Mesodermal cell (in vitro differentiated cells): ENCODE data around the gene DNAJC7.

ENCODE experiments used
- H3K27ac ChIP-seq: 2 replicates; pipeline ENCODE4 v1.7.0; 2013; ENCODE audit warnings: mild to moderate bottlenecking, low read depth, low read length, moderate library complexity; ENCODE audit not compliant: severe bottlenecking
- H3K36me3 ChIP-seq: 2 replicates; pipeline ENCODE4 v1.7.1; 2013; ENCODE audit warnings: mild to moderate bottlenecking, low read length, moderate library complexity; ENCODE audit not compliant: control insufficient read depth, insufficient read depth
- H3K4me1 ChIP-seq: one replicate; pipeline ENCODE4 v1.7.1; 2013; ENCODE audit warnings: mild to moderate bottlenecking, low read length; ENCODE audit not compliant: insufficient read depth, control insufficient read depth, poor library complexity, severe bottlenecking
- H3K4me3 ChIP-seq: 2 replicates; pipeline ENCODE4 v1.7.0; 2013; ENCODE audit warnings: low read length, control low read depth, mild to moderate bottlenecking; ENCODE audit not compliant: insufficient read depth, poor library complexity, severe bottlenecking; ENCODE audit errors: extremely low read depth
- H3K9me3 ChIP-seq: 2 replicates; pipeline ENCODE4 v1.7.1; 2013; ENCODE audit warnings: mild to moderate bottlenecking, low read length, moderate library complexity; ENCODE audit not compliant: control insufficient read depth
- WGBS, 2 experiments: methylation state at CpG; one replicate each; pipeline ENCODE4 v1.1.5; 2013; ENCODE audit warnings: missing lambda C conversion rate in 2 of 2; ENCODE audit not compliant: insufficient coverage in 2 of 2; 5-methylcytosine and 5-hydroxymethylcytosine counted together

Gene DNAJC7

DNA sequence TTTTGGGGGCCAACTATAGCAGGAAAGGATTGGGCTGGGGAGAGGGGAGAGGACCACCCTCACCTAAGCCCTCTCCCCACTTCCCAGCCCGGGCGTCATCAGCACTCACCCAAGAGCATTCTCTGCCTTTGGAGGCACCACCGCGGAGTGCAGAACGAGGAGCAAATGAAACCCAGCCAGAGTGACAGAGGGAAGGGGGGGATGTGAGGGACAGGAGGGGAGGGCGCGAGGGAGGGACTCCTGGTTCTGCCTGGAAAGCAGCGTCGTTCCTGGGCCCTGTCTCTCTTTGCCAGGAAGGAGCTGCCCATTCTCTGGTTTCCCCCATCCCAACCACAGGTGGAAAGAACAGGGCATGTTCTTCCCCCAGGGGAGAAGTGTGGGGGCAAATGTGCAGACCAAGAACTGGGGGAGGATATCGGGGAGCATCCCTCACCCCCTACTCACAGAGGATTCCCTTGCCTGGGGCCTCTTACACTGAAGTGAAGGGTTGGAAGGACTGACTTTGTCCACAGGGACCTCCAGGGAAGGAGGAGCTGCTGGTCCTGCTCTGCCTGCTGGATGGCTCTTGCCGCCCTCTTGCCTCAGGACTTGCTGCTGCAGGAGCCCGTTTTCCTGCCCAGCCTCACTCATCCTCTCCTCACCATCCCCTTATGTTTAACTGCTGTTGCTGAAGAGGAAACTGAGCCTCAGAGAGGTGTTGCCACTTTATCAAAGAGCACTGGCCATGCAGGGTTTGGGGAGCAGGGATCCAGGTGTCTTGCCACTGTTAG is 36.7 kb upstream of the DNAJC7 start:
- Histone ChIP-seq H3K4me1 (peaks cover 20% of the 10 kb centered on the region), H3K36me3 (no peaks in the 10 kb centered on the region), H3K4me3 (no peak overlapping the region), H3K27ac (no peak overlapping the region), H3K9me3 (no peaks in the 10 kb centered on the region)
- 28 to 29% methylated on average over 3 to 7 of the region's 12 CpGs for WGBS, 2 experiments

DNA sequence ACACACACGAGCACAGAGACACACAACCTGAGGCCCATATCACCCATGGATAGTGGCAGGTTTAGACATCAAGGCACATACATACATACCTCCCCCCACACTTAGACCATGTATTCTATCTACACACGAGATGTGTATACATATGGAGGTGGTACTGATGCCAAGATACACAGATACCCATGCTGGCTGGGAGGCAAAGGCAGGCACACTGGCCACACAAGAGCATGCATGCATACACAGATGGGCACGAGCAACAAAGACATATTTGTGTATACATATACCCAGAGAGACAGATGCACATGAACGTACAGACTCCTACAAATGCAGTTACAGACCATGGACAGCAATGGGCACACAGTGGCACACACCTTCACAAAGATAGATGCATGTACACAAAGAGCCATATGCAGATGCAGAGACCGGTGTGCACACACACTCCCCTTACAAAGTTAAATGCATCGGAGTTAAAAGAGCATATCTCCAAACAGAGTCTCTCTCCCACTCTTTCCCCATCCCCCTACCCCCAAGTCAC is 35.2 kb upstream of the DNAJC7 start:
- WGBS, 2 experiments: 96% methylated on average over 4 to 5 of the region's 6 CpGs

DNA sequence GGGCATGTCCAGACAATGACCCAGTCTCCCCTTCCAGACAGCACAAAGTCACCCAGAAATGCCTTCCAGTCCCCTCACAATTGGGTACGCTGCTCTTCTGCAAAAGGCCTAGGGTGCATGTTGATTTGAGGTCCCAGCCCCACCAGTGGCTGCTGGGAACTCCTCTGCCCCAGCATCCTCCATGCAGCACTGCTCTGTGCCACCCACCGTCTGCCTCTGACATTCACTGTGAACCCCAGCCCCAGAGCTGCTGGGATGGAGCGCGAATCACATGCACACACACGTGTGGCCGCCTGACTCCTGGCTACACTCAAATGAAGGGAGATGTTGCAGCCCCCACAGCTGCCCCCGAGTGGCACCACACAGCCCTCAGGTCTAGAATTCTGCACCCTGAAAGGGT is 34.4 kb upstream of the DNAJC7 start:
- Histone ChIP-seq H3K4me1 (peaks cover 20% of the 10 kb centered on the region), H3K36me3 (no peaks in the 10 kb centered on the region), H3K27ac (no peak overlapping the region), H3K9me3 (no peaks in the 10 kb centered on the region), H3K4me3 (no peak overlapping the region)
- 88 to 90% methylated on average over 7 of the region's 7 CpGs for WGBS, 2 experiments

More for the DNA sequence above, 35.2 kb upstream of the DNAJC7 start:
- H3K9me3 ChIP-seq: no peaks in the 10 kb centered on the region
- no peaks in the 10 kb centered on the region for H3K36me3 ChIP-seq
- no peak overlapping the region for H3K4me3 ChIP-seq
- no peak overlapping the region for H3K27ac ChIP-seq
- peaks cover 20% of the 10 kb centered on the region for H3K4me1 ChIP-seq

DNA sequence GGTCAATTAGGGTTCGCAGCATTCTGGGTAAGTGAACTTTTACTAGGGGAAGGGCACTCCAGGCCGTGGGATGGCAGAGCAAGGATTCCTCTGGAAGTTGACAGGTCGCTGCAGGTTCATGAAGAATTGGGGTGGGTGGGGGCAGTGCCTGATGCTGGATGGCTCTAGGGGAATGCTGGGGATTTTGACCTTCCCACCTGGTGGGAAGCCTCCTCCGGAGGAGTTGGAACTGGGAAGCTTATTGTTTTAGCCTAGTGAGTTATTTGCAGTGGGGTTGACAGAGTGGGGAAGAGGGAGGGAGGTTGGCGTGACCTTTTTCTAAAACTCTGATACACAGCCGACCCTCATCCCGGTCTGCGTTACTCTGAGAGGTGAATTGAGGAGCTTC is 33.8 kb upstream of the DNAJC7 start:
- Histone ChIP-seq H3K9me3 (no peaks in the 10 kb centered on the region), H3K36me3 (no peaks in the 10 kb centered on the region), H3K4me1 (peaks cover 20% of the 10 kb centered on the region), H3K4me3 (peak overlapping the region; percentile 49), H3K27ac (no peak overlapping the region)
- WGBS, 2 experiments: 46 to 52% methylated on average over 6 to 7 of the region's 8 CpGs

DNA sequence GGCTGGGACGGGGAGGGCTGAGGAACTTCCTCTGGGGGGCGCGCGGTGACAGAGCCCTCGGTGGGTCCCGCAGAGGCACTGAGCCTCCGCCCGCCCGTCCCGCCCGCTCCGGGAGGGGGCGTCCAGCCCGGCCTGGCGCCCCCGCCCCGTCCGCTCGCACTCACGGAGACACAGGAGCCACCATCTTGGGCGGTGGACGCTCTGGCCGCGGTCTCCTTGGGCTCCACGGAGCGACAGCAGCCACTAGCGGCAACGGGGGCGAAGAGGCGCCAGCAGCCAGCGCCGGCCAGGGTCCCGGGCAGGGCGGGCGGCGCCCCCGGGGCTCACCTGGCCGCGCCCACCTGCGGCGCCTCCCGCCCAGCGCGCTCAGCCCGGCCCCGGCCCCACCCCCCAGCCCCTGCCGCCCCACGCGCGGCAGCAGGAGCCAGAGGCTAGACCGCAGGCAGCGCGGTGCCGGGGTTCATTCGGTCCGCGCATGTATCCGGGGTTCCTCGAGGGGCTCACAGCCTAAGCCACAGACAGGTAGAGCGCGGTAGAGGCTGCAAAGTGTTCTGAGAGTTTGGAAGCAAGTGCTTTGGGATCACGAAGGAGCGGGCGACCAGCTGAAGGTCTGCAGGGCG is 33.3 kb upstream of the DNAJC7 start, which contains the start of gene C17orf113:
Gene C17orf113, minus strand, starts transcription at position 209 of the 620 bp plus-strand sequence. CDS start 7,225 bp downstream, outside the sequence.
- H3K4me3 ChIP-seq: peak within 1 kb of the TSS; percentile 49
- WGBS, 2 experiments: 3% methylated on average over 36 to 50 of the region's 65 CpGs
- H3K36me3 ChIP-seq: no peaks in the 10 kb centered on the region
- H3K9me3 ChIP-seq: no peaks in the 10 kb centered on the region
- peaks cover 16% of the 10 kb centered on the region for H3K4me1 ChIP-seq
- H3K27ac ChIP-seq: peak within 1 kb of the TSS; percentile 16

DNA sequence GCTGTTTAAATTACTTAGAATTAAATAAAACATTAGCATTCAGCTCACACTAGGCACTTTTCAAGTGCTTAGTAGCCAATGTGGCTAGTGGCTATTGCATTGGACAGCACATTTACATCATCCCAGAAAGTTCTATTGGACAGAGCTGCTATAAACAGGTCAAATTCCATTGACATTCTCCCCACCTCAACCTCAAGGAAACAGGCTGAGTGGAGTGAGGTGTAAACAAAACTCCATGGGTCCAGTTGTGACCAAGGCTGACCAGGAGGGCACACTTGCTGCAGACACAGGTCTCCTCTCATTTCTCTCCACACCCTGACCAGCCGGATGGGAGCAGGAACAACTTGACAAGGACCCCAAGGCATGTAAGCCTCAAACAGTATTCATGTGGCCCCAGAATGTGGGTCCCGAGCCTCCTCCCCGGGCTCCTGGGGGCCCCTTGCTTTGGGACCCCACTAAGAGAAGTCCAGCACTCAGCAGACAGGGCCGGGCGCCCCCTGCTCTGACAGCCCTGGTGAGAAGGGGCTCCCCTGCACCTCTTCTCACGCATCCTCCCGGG is 32.7 kb upstream of the DNAJC7 start:
- 0 to 3% methylated on average over 5 to 6 of the region's 7 CpGs for WGBS, 2 experiments
- Histone ChIP-seq H3K4me3 (peak overlapping the region; percentile 49), H3K4me1 (peaks cover 11% of the 10 kb centered on the region), H3K9me3 (no peaks in the 10 kb centered on the region), H3K27ac (peak overlapping the region; percentile 16), H3K36me3 (no peaks in the 10 kb centered on the region)

DNA sequence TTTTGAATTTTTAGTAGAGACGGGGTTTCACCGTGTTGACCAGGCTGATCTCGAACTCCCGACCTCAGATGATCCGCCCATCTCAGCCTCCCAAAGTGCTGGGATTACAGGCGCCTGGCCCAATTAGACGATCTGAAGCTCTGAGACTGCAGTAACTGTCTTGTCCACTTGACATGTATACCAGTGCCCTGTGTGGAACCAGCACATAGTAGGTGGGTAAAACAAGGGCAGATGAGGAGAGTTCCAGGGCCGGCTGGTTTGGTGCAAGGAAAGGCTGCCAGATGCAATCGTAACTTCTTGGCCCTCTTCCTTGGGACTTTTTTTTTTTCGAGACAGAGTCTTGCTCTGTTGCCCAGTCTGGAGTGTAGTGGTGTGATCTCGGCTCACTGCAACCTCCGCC is 30.1 kb upstream of the DNAJC7 start:
- H3K36me3 ChIP-seq: no peaks in the 10 kb centered on the region
- no peak overlapping the region for H3K4me3 ChIP-seq
- 83 to 91% methylated on average over 8 to 9 of the region's 12 CpGs for WGBS, 2 experiments
- peaks cover 6% of the 10 kb centered on the region for H3K4me1 ChIP-seq
- H3K27ac ChIP-seq: no peak overlapping the region
- H3K9me3 ChIP-seq: no peaks in the 10 kb centered on the region

DNA sequence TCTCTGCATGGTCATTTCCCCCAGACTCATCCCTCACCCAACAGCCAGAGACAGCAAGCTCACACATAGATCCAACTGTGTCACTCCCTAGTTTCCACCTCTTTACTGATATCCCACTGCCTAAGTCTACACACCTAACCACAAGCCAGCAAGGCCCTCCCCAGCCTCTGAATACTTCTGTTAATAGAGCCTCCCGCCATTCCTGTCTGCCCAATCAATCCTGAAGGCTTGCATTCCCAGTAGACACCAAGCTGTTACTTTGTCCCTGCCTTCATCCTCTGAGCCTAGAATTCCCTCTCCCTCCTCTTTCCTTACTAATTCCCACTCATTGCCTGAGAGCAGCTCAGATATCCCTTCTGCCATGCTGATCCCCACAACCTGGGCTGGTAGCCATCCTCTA is 28.5 kb upstream of the DNAJC7 start:
- peaks cover 6% of the 10 kb centered on the region for H3K4me1 ChIP-seq
- no peak overlapping the region for H3K4me3 ChIP-seq
- H3K27ac ChIP-seq: no peak overlapping the region
- WGBS, 2 experiments: 86 to 92% methylated on average over 1 of the region's 1 CpG
- no peaks in the 10 kb centered on the region for H3K36me3 ChIP-seq
- H3K9me3 ChIP-seq: no peaks in the 10 kb centered on the region

DNA sequence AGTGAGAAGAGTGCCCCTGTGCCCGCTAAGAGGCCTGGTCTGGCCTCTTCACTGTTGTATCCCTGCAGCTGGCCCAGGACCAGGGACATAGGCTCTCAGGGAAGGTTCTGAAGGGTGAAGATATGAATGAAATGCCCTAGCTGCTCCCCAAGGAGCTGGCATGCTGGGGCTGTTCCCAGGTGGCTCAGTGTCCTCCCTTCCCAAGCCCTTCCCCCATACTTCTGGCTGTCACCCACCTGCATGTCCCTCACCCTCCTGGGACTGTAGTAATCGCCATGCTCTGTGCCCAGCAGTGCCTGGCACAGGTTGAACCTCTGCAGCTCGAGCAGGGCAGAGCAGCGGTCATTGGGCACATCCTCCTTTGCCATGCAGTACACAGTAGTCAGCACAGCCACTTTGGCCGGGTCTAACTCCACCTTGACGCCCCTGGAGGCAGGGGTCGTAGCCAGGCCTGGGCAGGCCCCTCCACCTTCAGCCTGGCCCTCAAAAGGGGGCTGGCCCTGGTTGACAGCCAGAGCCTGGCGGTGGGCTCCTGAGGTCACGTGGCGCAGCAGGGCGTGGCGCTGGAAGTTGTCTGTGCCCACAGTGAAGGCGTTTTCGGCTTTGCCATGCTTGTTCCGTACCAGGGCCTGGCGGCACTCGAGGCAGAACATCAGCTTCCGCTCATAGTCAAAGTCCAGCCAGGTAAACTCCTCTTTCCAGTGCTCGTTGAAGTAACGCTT is 25.5 kb upstream of the DNAJC7 start:
- WGBS, 2 experiments: 95% methylated on average over 18 to 20 of the region's 20 CpGs
- H3K27ac ChIP-seq: no peak overlapping the region
- no peaks in the 10 kb centered on the region for H3K9me3 ChIP-seq
- no peaks in the 10 kb centered on the region for H3K4me1 ChIP-seq
- no peak overlapping the region for H3K4me3 ChIP-seq
- H3K36me3 ChIP-seq: no peaks in the 10 kb centered on the region

DNA sequence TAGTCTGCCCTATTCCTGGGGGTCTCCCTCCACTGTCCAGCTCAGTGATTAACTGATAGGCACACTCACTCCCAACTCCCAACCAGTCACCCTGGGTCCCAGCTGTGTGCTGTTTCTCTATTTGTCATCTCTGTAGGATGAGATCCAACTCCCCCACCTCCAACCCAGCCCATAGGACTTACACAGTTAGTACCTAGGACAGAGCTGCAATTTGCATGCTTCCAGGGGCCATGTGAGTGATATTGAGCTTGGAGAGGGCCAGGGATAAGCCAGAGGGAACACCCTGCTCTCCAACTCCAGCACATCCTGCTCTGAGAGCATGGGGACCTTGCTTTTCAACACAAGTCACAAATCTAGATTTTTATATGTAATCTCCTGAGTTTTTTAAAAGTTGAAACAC is 24.4 kb upstream of the DNAJC7 start:
- no peak overlapping the region for H3K4me3 ChIP-seq
- no peaks in the 10 kb centered on the region for H3K36me3 ChIP-seq
- H3K27ac ChIP-seq: no peak overlapping the region
- no peaks in the 10 kb centered on the region for H3K9me3 ChIP-seq
- H3K4me1 ChIP-seq: no peaks in the 10 kb centered on the region
